Transverse colon (tissue), 4 donors: ENCODE measurements around the gene TTC21A. TPM values are rescaled to one million over a fixed set of nuclear protein-coding genes. Genes with fewer than 3 reads are reported as not detected.

Source experiments
- DNase-seq: peaks from one replicate; pipeline ENCODE4 v3.0.0-alpha.2; 2019
- H3K27ac ChIP-seq, 4 donors: fragments of 200-600 bp; sonication (generic); 2 replicates each; pipeline ENCODE4 v1.5.1; 2016 to 2018; ENCODE audit warnings: inconsistent platforms in 4 of 4
- H3K27me3 ChIP-seq: fragments of 200-600 bp; sonication (generic); 2 replicates; pipeline ENCODE4 v1.5.1; 2017; ENCODE audit warnings: inconsistent platforms
- H3K36me3 ChIP-seq, 4 donors: fragments of 200-600 bp; sonication (generic); 2 replicates each; pipeline ENCODE4 v1.5.1; 2017 to 2019; ENCODE audit warnings: inconsistent platforms in 4 of 4
- H3K4me1 ChIP-seq, 4 donors: fragments of 200-600 bp; sonication (generic); 2 replicates each; pipeline ENCODE4 v1.5.1; 2017 to 2020; ENCODE audit warnings: inconsistent platforms in 4 of 4
- H3K4me3 ChIP-seq, 4 donors: fragments of 200-600 bp; sonication (generic); 1 replicate in 1 of 4; 2 replicates in 3 of 4; pipeline versions ENCODE4 v1.5.1 to v1.6.1; 2017 to 2019; ENCODE audit warnings: inconsistent platforms in 4 of 4
- H3K9me3 ChIP-seq, 2 donors: fragments of 200-600 bp; sonication (generic); 2 replicates each; pipeline ENCODE4 v1.5.1; 2017 to 2019; ENCODE audit warnings: inconsistent platforms in 2 of 2
- EP300 ChIP-seq: sonication (generic); formaldehyde crosslinking; IDR thresholded peaks from one replicate; pipeline ENCODE4 v1.6.1; 2017; ENCODE audit warnings: antibody characterized with exemption, low read depth
- POLR2A ChIP-seq: fragments of 450-650 bp; IDR thresholded peaks from one replicate; pipeline ENCODE4 v1.6.1; 2016; ENCODE audit warnings: antibody characterized with exemption, mild to moderate bottlenecking, moderate library complexity
- POLR2AphosphoS5 ChIP-seq, 3 donors: sonication (generic); formaldehyde crosslinking; IDR thresholded peaks; one replicate each; pipeline ENCODE4 v1.6.1; 2016; ENCODE audit warnings: antibody characterized with exemption in 3 of 3
- WGBS, 2 donors: methylation state at CpG; one replicate each; pipeline ENCODE4 v1.1.5; 2018; ENCODE audit warnings: low coverage in 1 of 2; 5-methylcytosine and 5-hydroxymethylcytosine counted together
- in situ Hi-C, 4 donors: fragments of 200-750 bp; cut with MboI; loops; one replicate each; pipeline versions ENCODE4 v1.15.0 to v1.15.1; 2017; ENCODE audit warnings: low sequenced_read_pairs in 3 of 4, low pct_ligation_motif_present in 1 of 4, low pct_unique_long_range_greater_than_20kb in 1 of 4
- intact Hi-C: fragments of 100-400 bp; cut with DNase I; formaldehyde crosslinking; loops from one replicate; pipeline ENCODE4 v1.15.1; 2023; ENCODE audit warnings: low total_unique reads
- total RNA-seq, 4 donors: library from RNA; depleted of rRNA; stranded (reverse); fragments of >200 nt; gene quantifications; one replicate each; pipeline ENCODE4 v1.1.0, GENCODE V29; 2016
- TF ChIP-seq, protein P1 (sequence below), 5 experiments: fragments of 200-600 bp in 3 of 5; fragments of 450-650 bp in 2 of 5; sonication (generic) in 3 of 5; IDR thresholded peaks; 1 replicate in 2 of 5; 2 replicates in 3 of 5; pipeline ENCODE4 v1.5.1; 2016 to 2017; ENCODE audit warnings: antibody characterized with exemption in 5 of 5, inconsistent platforms in 3 of 5, mild to moderate bottlenecking in 2 of 5, moderate library complexity in 1 of 5

TTC21A gene
- total RNA-seq, 4 donors from 2014 or later, result 6.8 to 101 (median 30.3) TPM

DNA sequence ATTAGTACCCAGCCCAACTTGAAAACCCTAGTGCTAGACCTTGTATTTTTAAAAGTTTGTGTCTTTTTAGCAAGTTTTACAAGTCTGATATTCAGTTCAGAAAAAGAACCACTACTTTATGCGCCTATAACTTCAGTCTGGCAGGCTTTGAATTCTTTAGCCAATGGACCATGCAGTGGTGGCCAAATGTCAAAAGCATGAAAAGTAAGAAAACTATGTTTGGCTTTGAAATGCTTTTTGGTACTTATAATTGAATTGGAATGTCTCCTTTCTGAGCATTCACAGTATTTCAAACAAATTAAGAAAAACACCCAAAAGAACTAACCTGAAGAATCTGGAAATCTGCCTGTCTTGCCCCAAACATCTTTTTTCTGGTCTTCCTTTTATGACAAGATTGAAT lies 42.8 kb upstream of the TTC21A start:
- 90 to 97% methylated on average over 1 of the region's 1 CpG for WGBS, 2 donors
- in situ Hi-C loops, result no loop called here

DNA sequence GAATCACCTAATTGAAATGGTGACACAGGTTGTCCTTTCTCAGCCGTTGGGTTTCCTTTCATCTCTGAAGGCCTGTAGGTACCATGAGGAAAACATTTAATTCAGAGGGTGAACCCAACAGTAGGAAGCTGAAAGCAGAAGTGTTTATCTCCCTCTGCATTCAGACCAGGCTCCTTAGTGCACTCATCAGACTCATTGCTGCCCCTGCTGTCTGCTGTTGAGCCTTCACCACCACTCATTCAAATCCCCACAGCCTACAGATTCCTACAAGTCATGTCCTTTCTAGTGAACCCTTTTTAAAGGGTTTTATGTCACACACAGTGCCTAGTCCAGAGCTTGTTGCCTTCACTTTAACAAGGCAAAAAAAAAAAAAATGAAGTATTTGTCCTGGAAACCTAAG lies 42.3 kb upstream of the TTC21A start:
- in situ Hi-C loops, result no loop called here
- no peaks in the 10 kb centered on the region for H3K9me3 ChIP-seq
- no peak overlapping the region for H3K4me3 ChIP-seq
- no peak for TF ChIP-seq EP300
- TF ChIP-seq POLR2A, result no peak
- no peak for TF ChIP-seq POLR2AphosphoS5 (IDR thresholded peaks at IDR 0.05)
- TF ChIP-seq, protein P1, sequence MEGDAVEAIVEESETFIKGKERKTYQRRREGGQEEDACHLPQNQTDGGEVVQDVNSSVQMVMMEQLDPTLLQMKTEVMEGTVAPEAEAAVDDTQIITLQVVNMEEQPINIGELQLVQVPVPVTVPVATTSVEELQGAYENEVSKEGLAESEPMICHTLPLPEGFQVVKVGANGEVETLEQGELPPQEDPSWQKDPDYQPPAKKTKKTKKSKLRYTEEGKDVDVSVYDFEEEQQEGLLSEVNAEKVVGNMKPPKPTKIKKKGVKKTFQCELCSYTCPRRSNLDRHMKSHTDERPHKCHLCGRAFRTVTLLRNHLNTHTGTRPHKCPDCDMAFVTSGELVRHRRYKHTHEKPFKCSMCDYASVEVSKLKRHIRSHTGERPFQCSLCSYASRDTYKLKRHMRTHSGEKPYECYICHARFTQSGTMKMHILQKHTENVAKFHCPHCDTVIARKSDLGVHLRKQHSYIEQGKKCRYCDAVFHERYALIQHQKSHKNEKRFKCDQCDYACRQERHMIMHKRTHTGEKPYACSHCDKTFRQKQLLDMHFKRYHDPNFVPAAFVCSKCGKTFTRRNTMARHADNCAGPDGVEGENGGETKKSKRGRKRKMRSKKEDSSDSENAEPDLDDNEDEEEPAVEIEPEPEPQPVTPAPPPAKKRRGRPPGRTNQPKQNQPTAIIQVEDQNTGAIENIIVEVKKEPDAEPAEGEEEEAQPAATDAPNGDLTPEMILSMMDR (IDR thresholded peaks at IDR 0.05), result peak in 3 of 5 experiments; percentile 19 to 36 (median 25)
- peaks cover 0 to 34% (median 3%) of the 10 kb centered on the region in 4 donors for H3K36me3 ChIP-seq
- no peak overlapping the region for H3K27ac ChIP-seq
- no peaks in the 10 kb centered on the region for H3K27me3 ChIP-seq
- intact Hi-C loops, result no loop called here
- 13 to 15% methylated on average over 1 of the region's 1 CpG for WGBS, 2 donors
- DNase-seq, result peak; percentile 20
- H3K4me1 ChIP-seq, result peaks cover 0 to 8% (median 3%) of the 10 kb centered on the region in 4 donors

More for the DNA sequence above, 42.8 kb upstream of the TTC21A start:
- no peak for DNase-seq
- H3K4me1 ChIP-seq, result peaks cover 0 to 8% (median 3%) of the 10 kb centered on the region in 4 donors
- intact Hi-C loops, result no loop called here
- H3K27me3 ChIP-seq, result no peaks in the 10 kb centered on the region
- H3K27ac ChIP-seq, result no peak overlapping the region
- H3K36me3 ChIP-seq, result peaks cover 0 to 30% (median 3%) of the 10 kb centered on the region in 4 donors
- no peak for TF ChIP-seq POLR2A
- TF ChIP-seq, protein P1 (IDR thresholded peaks at IDR 0.05), result no peak
- no peak for TF ChIP-seq EP300
- no peak for TF ChIP-seq POLR2AphosphoS5 (IDR thresholded peaks at IDR 0.05)
- no peaks in the 10 kb centered on the region for H3K9me3 ChIP-seq
- H3K4me3 ChIP-seq, result no peak overlapping the region

DNA sequence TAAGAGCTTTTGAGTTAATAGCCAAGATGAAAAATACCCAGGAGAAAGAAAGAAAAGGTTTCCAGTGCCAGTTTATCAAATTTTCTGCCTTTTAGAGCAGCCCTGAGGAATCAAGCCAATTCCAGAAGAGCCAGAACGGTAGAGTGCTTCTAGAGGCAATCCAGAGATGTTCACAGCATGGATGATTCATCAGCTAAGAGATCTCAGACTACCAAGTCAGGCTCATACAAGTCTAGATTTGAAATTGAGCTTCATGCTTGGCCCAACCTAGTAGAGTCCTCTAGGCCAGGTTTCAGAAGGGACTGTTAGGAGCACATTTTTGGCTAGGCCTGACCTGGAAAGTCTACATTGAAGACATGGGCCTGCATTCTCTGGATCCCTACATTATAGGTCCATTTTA lies 40.2 kb upstream of the TTC21A start:
- TF ChIP-seq POLR2AphosphoS5 (IDR thresholded peaks at IDR 0.05) (no peak), POLR2A (no peak), EP300 (no peak)
- TF ChIP-seq, protein P1 (IDR thresholded peaks at IDR 0.05), result no peak
- Histone ChIP-seq H3K4me1 (peaks cover 0 to 8% (median 2%) of the 10 kb centered on the region in 4 donors), H3K27ac (no peak overlapping the region), H3K4me3 (no peak overlapping the region), H3K9me3 (no peaks in the 10 kb centered on the region), H3K27me3 (no peaks in the 10 kb centered on the region), H3K36me3 (peaks cover 0 to 39% (median 3%) of the 10 kb centered on the region in 4 donors)
- in situ Hi-C loops (no loop called here), intact Hi-C loops (no loop called here)
- no peak for DNase-seq
- WGBS, 2 donors, result 63% methylated on average over 1 of the region's 1 CpG; no CpG with 5 or more reads in 1 of the 2 donors

DNA sequence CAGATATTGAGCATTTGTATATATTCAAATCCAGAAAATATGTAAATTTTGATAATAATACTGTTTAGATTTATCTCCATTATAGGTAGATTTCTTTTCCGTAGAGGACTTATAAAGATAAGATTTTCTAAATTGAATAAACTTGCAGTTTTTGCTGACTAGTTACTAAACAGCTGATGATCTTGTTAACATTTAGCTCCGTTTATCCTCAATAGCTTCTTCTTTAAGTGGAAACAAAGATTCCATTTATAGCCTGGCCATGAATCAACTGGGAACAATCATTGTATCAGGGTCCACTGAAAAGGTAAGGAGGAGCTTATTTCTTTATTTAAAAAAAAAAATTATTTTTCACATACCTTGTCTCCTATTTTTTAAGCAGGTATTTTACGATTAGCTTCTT lies 38.9 kb upstream of the TTC21A start:
- Histone ChIP-seq H3K9me3 (no peaks in the 10 kb centered on the region), H3K4me3 (no peak overlapping the region), H3K4me1 (peaks cover 0 to 8% (median 0%) of the 10 kb centered on the region in 4 donors), H3K36me3 (peaks cover 0 to 46% (median 3%) of the 10 kb centered on the region in 4 donors), H3K27me3 (no peaks in the 10 kb centered on the region), H3K27ac (no peak overlapping the region)
- in situ Hi-C loops, result no loop called here
- intact Hi-C loops, result no loop called here
- 67 to 77% methylated on average over 3 of the region's 3 CpGs for WGBS, 2 donors
- TF ChIP-seq POLR2A (no peak), EP300 (no peak), POLR2AphosphoS5 (IDR thresholded peaks at IDR 0.05) (no peak)
- TF ChIP-seq, protein P1 (IDR thresholded peaks at IDR 0.05), result no peak
- DNase-seq, result no peak
